Activated naive CD4-positive, alpha-beta T cell treated with anti-CD3 and anti-CD28 coated beads, Interleukin-2, amount 50 U/mL, for 24 hours (primary cell): ENCODE data around the gene DGKB.

Experiments
- H3K27ac Mint-ChIP-seq: one replicate; pipeline ENCODE4 v1.8.0; 2021; ENCODE audit warnings: mild to moderate bottlenecking, mixed read lengths
- H3K27me3 Mint-ChIP-seq: one replicate; pipeline ENCODE4 v1.8.0; 2021; ENCODE audit warnings: mixed read lengths
- H3K36me3 Mint-ChIP-seq: one replicate; pipeline ENCODE4 v1.8.0; 2021; ENCODE audit warnings: mixed read lengths
- H3K4me1 Mint-ChIP-seq: one replicate; pipeline ENCODE4 v1.8.0; 2021; ENCODE audit warnings: mixed read lengths
- H3K4me3 Mint-ChIP-seq: one replicate; pipeline ENCODE4 v1.8.0; 2021; ENCODE audit warnings: mild to moderate bottlenecking, mixed read lengths
- H3K9me3 Mint-ChIP-seq: one replicate; pipeline ENCODE4 v1.8.0; 2021; ENCODE audit warnings: mixed read lengths

The DGKB gene

DNA sequence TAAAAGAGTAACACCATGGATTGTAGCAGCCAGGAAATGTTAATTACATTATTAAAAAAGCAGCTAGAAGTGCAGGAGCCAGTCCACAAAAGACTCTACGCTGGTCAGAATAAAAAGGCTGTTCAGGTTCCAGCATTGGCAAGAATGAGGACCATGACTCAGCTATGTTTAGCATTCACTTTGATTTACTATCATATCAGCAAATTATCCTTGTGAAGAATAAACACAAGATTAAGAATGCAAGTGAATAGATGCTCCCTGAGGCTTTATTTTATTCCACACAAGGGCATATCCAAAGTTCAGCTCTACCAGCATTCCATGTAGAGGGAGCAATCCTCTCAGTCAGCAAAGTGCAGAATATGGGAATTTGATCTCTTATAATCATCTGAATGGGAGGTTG lies 13.6 kb downstream of the DGKB start:
- no peaks in the 10 kb centered on the region for H3K4me1 Mint-ChIP-seq
- no peaks in the 10 kb centered on the region for H3K36me3 Mint-ChIP-seq
- H3K4me3 Mint-ChIP-seq: no peak overlapping the region
- no peaks in the 10 kb centered on the region for H3K27me3 Mint-ChIP-seq
- H3K27ac Mint-ChIP-seq: no peak overlapping the region
- no peaks in the 10 kb centered on the region for H3K9me3 Mint-ChIP-seq

DNA sequence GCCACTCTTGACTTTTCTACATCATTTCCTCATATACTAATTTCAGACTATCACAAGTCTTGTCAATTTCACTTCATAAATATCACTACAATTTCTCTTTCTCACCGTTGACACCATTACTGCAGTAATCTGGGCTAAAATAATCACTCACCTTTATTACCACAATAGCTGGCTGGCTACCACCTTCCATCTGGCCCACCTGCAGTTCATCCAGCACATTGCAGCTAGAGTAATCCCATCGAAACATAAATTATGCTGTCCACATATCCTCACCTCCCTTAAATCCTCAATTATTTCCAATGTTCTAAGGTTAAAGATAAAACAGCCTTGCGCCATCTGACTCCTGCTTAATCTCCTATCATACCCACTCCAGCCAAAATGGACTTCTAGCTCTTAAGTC lies 16.0 kb downstream of the DGKB start:
- H3K4me3 Mint-ChIP-seq: no peak overlapping the region

DNA sequence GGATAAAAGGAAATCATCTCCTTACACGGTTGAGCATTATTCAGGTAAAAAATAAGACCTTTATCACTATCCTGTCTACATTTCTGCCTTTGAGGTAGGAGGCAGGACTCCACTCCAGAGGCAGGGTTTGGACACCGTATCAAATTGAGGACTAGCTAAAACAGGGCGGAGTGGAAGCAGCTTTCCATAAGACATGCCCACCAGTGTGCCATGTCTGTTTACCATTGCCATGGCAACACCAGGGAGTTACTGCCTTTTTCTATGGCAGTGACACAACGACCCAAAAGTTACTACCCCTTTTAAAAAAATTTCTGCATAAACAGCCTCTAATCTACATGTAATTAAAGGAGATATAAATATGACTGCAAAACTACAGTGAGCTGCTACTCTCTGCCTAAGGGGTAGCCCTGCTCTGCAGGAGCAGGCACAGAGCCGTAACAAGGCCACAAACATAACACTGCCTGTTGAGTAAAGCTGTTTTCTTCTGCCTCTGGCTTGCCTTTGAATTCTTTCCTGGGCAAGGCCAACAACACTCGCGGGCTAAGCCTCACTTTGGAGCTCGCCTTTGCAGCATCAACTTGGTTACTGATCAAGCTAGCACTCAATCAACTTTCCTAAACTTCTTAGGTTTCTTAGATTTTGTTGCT lies 26.5 kb downstream of the DGKB start:
- H3K36me3 Mint-ChIP-seq: no peaks in the 10 kb centered on the region
- no peaks in the 10 kb centered on the region for H3K9me3 Mint-ChIP-seq
- H3K27me3 Mint-ChIP-seq: no peaks in the 10 kb centered on the region
- H3K4me3 Mint-ChIP-seq: no peak overlapping the region
- H3K4me1 Mint-ChIP-seq: no peaks in the 10 kb centered on the region
- H3K27ac Mint-ChIP-seq: no peak overlapping the region

More for the DNA sequence above, 16.0 kb downstream of the DGKB start:
- no peaks in the 10 kb centered on the region for H3K4me1 Mint-ChIP-seq
- no peak overlapping the region for H3K27ac Mint-ChIP-seq
- no peaks in the 10 kb centered on the region for H3K9me3 Mint-ChIP-seq
- H3K36me3 Mint-ChIP-seq: no peaks in the 10 kb centered on the region
- H3K27me3 Mint-ChIP-seq: no peaks in the 10 kb centered on the region

- Mint-ChIP-seq H3K36me3 (no peaks in the 10 kb centered on the region), H3K27ac (no peak overlapping the region), H3K4me3 (no peak overlapping the region), H3K27me3 (no peaks in the 10 kb centered on the region), H3K4me1 (no peaks in the 10 kb centered on the region), H3K9me3 (peaks cover 5% of the 10 kb centered on the region)
Measured at GRCh38 chr7:14871880-14872279, 30.7 kb downstream of the DGKB start.

- Mint-ChIP-seq H3K4me1 (no peaks in the 10 kb centered on the region), H3K27me3 (no peaks in the 10 kb centered on the region), H3K9me3 (peaks cover 5% of the 10 kb centered on the region), H3K36me3 (no peaks in the 10 kb centered on the region), H3K4me3 (no peak overlapping the region), H3K27ac (no peak overlapping the region)
Measured at GRCh38 chr7:14870394-14870793, 32.2 kb downstream of the DGKB start.

DNA sequence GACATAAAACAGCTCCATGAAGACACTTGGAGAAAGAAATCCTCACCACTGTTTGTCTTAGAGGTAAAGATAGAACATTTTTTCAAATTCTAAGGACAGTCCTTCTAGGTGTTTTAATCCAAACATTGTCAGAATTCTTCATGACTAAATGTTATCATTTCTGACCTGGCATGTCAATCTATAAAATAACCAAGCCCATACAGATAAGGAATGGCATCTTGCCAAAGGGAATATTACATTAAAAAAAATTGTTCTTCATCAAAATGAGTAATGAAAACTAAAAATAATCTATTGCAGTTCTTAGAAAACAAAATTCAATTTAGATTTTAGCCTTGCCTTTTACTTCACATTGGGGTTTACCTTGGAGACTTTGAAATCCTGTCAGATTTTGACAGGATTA lies 33.6 kb downstream of the DGKB start:
- no peak overlapping the region for H3K27ac Mint-ChIP-seq
- no peaks in the 10 kb centered on the region for H3K36me3 Mint-ChIP-seq
- no peaks in the 10 kb centered on the region for H3K4me1 Mint-ChIP-seq
- no peaks in the 10 kb centered on the region for H3K27me3 Mint-ChIP-seq
- no peak overlapping the region for H3K4me3 Mint-ChIP-seq
- peaks cover 10% of the 10 kb centered on the region for H3K9me3 Mint-ChIP-seq

GRCh38 chr7:14861456-14861855 lies 41.1 kb downstream of the DGKB start:
- H3K27me3 Mint-ChIP-seq: no peaks in the 10 kb centered on the region
- no peaks in the 10 kb centered on the region for H3K36me3 Mint-ChIP-seq
- H3K4me1 Mint-ChIP-seq: no peaks in the 10 kb centered on the region
- H3K27ac Mint-ChIP-seq: no peak overlapping the region
- no peak overlapping the region for H3K4me3 Mint-ChIP-seq
- H3K9me3 Mint-ChIP-seq: peaks cover 6% of the 10 kb centered on the region

- H3K9me3 Mint-ChIP-seq: peaks cover under 1% of the 10 kb centered on the region
- no peaks in the 10 kb centered on the region for H3K36me3 Mint-ChIP-seq
- no peaks in the 10 kb centered on the region for H3K27me3 Mint-ChIP-seq
- no peaks in the 10 kb centered on the region for H3K4me1 Mint-ChIP-seq
- no peak overlapping the region for H3K4me3 Mint-ChIP-seq
- no peak overlapping the region for H3K27ac Mint-ChIP-seq
Measured at GRCh38 chr7:14859267-14859666, 43.3 kb downstream of the DGKB start.

- H3K9me3 Mint-ChIP-seq: no peaks in the 10 kb centered on the region
- H3K4me1 Mint-ChIP-seq: no peaks in the 10 kb centered on the region
- no peak overlapping the region for H3K4me3 Mint-ChIP-seq
- H3K27me3 Mint-ChIP-seq: no peaks in the 10 kb centered on the region
- H3K27ac Mint-ChIP-seq: no peak overlapping the region
- H3K36me3 Mint-ChIP-seq: no peaks in the 10 kb centered on the region
Measured at GRCh38 chr7:14858866-14859265, 43.7 kb downstream of the DGKB start.

GRCh38 chr7:14858410-14858809 lies 44.1 kb downstream of the DGKB start:
- no peaks in the 10 kb centered on the region for H3K4me1 Mint-ChIP-seq
- no peaks in the 10 kb centered on the region for H3K27me3 Mint-ChIP-seq
- H3K9me3 Mint-ChIP-seq: no peaks in the 10 kb centered on the region
- no peak overlapping the region for H3K27ac Mint-ChIP-seq
- H3K4me3 Mint-ChIP-seq: no peak overlapping the region
- no peaks in the 10 kb centered on the region for H3K36me3 Mint-ChIP-seq

- H3K27me3 Mint-ChIP-seq: no peaks in the 10 kb centered on the region
- H3K9me3 Mint-ChIP-seq: no peaks in the 10 kb centered on the region
- no peak overlapping the region for H3K4me3 Mint-ChIP-seq
- no peaks in the 10 kb centered on the region for H3K36me3 Mint-ChIP-seq
- H3K27ac Mint-ChIP-seq: no peak overlapping the region
- no peaks in the 10 kb centered on the region for H3K4me1 Mint-ChIP-seq
Measured at GRCh38 chr7:14855033-14855794, 47.3 kb downstream of the DGKB start.

GRCh38 chr7:14854471-14854870 lies 48.1 kb downstream of the DGKB start:
- Mint-ChIP-seq H3K36me3 (no peaks in the 10 kb centered on the region), H3K4me1 (no peaks in the 10 kb centered on the region), H3K27me3 (no peaks in the 10 kb centered on the region), H3K9me3 (no peaks in the 10 kb centered on the region), H3K27ac (no peak overlapping the region), H3K4me3 (no peak overlapping the region)

DNA sequence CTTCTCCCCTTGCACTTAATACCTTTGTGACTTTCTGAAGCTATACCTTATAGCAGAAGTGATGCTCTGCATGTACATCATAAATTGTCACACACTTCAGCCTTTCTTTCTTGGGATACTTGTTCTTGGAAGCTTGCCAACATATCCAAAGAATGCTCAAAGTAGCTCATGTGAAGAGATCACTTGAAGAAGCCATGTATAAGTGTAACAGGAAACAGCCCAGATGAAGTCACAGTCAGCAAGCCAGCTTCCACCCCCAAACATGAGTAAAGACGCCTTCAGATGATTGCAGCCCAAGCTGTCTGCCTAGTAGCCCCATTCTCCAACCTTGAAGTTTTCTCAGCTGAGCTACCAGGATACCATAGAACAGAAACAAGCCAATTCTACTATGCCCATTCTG lies 50.9 kb downstream of the DGKB start:
- H3K4me3 Mint-ChIP-seq: no peak overlapping the region
- no peaks in the 10 kb centered on the region for H3K27me3 Mint-ChIP-seq
- H3K4me1 Mint-ChIP-seq: no peaks in the 10 kb centered on the region
- no peaks in the 10 kb centered on the region for H3K9me3 Mint-ChIP-seq
- no peaks in the 10 kb centered on the region for H3K36me3 Mint-ChIP-seq
- H3K27ac Mint-ChIP-seq: no peak overlapping the region

- Mint-ChIP-seq H3K4me1 (no peaks in the 10 kb centered on the region), H3K9me3 (peaks cover 6% of the 10 kb centered on the region), H3K27me3 (no peaks in the 10 kb centered on the region), H3K36me3 (no peaks in the 10 kb centered on the region), H3K27ac (no peak overlapping the region), H3K4me3 (no peak overlapping the region)
Measured at GRCh38 chr7:14850039-14850438, 52.5 kb downstream of the DGKB start.

GRCh38 chr7:14846405-14846804 lies 56.1 kb downstream of the DGKB start:
- Mint-ChIP-seq H3K4me1 (no peaks in the 10 kb centered on the region), H3K9me3 (peaks cover 6% of the 10 kb centered on the region), H3K27me3 (no peaks in the 10 kb centered on the region), H3K27ac (no peak overlapping the region), H3K4me3 (no peak overlapping the region), H3K36me3 (no peaks in the 10 kb centered on the region)

GRCh38 chr7:14843755-14844154 lies 58.8 kb downstream of the DGKB start:
- Mint-ChIP-seq H3K4me3 (no peak overlapping the region), H3K9me3 (peaks cover 6% of the 10 kb centered on the region), H3K4me1 (no peaks in the 10 kb centered on the region), H3K27me3 (no peaks in the 10 kb centered on the region), H3K36me3 (no peaks in the 10 kb centered on the region), H3K27ac (no peak overlapping the region)

- H3K4me1 Mint-ChIP-seq: no peaks in the 10 kb centered on the region
- no peak overlapping the region for H3K27ac Mint-ChIP-seq
- H3K9me3 Mint-ChIP-seq: peaks cover 6% of the 10 kb centered on the region
- H3K36me3 Mint-ChIP-seq: no peaks in the 10 kb centered on the region
- no peak overlapping the region for H3K4me3 Mint-ChIP-seq
- no peaks in the 10 kb centered on the region for H3K27me3 Mint-ChIP-seq
Measured at GRCh38 chr7:14842523-14842922, 60.0 kb downstream of the DGKB start.
